Mammary epithelial cell (primary cell): ENCODE data around the gene AMPH.

Source experiments
- EZH2 ChIP-seq: IDR thresholded peaks from 2 replicates; pipeline ENCODE4 v1.6.1; 2012; ENCODE audit warnings: low read length, inconsistent platforms, borderline replicate concordance
- TF ChIP-seq, protein P1 (sequence below), 2 donors: IDR thresholded peaks in 1 of 2; conservative IDR thresholded peaks in 1 of 2; 2 replicates each; pipeline ENCODE4 v1.5.1; 2011 to 2012; ENCODE audit warnings: inconsistent platforms in 2 of 2, low read length in 2 of 2, mild to moderate bottlenecking in 2 of 2, control low read depth in 1 of 2, low read depth in 1 of 2; ENCODE audit not compliant: insufficient read depth in 1 of 2; ENCODE audit errors: extremely low read depth in 1 of 2

DNA sequence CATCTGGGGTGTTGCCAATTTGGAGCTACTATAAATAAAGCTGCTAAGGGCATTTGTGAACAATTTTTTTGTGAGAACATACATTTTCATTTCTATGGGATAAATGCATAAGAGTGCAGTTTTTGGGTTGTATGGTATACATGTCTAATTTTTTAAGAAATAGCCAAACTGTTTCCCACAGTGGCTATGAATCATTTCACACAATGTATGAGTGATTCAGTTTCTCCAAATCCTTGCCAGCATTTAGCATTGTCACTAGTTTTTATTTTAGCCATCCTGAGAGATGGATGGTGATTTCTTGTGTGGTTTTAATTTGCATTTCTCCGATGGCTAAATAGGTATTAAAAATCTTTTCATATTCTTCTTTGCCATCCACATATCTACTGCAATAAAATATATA is 105.3 kb downstream of the AMPH start:
- no peak for TF ChIP-seq EZH2
- TF ChIP-seq, protein P1, sequence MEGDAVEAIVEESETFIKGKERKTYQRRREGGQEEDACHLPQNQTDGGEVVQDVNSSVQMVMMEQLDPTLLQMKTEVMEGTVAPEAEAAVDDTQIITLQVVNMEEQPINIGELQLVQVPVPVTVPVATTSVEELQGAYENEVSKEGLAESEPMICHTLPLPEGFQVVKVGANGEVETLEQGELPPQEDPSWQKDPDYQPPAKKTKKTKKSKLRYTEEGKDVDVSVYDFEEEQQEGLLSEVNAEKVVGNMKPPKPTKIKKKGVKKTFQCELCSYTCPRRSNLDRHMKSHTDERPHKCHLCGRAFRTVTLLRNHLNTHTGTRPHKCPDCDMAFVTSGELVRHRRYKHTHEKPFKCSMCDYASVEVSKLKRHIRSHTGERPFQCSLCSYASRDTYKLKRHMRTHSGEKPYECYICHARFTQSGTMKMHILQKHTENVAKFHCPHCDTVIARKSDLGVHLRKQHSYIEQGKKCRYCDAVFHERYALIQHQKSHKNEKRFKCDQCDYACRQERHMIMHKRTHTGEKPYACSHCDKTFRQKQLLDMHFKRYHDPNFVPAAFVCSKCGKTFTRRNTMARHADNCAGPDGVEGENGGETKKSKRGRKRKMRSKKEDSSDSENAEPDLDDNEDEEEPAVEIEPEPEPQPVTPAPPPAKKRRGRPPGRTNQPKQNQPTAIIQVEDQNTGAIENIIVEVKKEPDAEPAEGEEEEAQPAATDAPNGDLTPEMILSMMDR (conservative IDR thresholded peaks at IDR 0.05 in 1 of 2, IDR thresholded peaks at IDR 0.05 in 1 of 2; ENCODE audit: extremely low read depth in 1 of 2, insufficient read depth in 1 of 2, low read depth in 1 of 2, low read length in 2 of 2) = no peak
